ENCODE measurements around the gene IFT74. TPM values are rescaled to one million over a fixed set of nuclear protein-coding genes. Genes with fewer than 3 reads are reported as not detected.

Gene IFT74
- total RNA-seq, 1 experiment from 2014 or later: 15.2 TPM

DNA sequence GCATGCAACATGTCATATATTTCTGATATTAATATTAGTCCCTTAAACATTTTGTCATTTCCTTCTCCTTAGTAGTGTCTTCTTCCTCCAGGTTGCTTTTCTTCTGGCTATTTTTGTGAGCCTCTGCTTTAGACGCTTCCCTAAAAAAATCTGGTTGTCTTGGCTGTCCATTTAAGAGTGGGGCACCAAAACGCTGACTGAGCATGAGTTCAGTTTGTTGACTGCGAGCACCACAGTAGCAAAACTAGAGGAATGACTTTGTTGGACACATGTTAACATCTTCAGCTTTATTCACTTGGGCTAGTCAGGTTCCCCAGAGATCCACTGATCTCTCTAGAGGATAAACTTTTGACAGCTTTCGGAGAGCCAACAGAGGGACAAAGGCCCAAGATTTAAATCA lies 133.5 kb downstream of the IFT74 start:
- Mint-ChIP-seq H3K9me3 (peaks cover 10% of the 10 kb centered on the region), H3K27ac (no peak overlapping the region), H3K4me1 (no peaks in the 10 kb centered on the region), H3K27me3 (ENCODE audit: low read depth) (no peaks in the 10 kb centered on the region), H3K36me3 (peaks cover 4% of the 10 kb centered on the region), H3K4me3 (no peak overlapping the region)
- ATAC-seq (no peak), DNase-seq (ENCODE audit: low spot score) (no peak)
- ChIA-PET CTCF (no interaction called here), POLR2A (no interaction called here)
- TF ChIP-seq, protein P1, sequence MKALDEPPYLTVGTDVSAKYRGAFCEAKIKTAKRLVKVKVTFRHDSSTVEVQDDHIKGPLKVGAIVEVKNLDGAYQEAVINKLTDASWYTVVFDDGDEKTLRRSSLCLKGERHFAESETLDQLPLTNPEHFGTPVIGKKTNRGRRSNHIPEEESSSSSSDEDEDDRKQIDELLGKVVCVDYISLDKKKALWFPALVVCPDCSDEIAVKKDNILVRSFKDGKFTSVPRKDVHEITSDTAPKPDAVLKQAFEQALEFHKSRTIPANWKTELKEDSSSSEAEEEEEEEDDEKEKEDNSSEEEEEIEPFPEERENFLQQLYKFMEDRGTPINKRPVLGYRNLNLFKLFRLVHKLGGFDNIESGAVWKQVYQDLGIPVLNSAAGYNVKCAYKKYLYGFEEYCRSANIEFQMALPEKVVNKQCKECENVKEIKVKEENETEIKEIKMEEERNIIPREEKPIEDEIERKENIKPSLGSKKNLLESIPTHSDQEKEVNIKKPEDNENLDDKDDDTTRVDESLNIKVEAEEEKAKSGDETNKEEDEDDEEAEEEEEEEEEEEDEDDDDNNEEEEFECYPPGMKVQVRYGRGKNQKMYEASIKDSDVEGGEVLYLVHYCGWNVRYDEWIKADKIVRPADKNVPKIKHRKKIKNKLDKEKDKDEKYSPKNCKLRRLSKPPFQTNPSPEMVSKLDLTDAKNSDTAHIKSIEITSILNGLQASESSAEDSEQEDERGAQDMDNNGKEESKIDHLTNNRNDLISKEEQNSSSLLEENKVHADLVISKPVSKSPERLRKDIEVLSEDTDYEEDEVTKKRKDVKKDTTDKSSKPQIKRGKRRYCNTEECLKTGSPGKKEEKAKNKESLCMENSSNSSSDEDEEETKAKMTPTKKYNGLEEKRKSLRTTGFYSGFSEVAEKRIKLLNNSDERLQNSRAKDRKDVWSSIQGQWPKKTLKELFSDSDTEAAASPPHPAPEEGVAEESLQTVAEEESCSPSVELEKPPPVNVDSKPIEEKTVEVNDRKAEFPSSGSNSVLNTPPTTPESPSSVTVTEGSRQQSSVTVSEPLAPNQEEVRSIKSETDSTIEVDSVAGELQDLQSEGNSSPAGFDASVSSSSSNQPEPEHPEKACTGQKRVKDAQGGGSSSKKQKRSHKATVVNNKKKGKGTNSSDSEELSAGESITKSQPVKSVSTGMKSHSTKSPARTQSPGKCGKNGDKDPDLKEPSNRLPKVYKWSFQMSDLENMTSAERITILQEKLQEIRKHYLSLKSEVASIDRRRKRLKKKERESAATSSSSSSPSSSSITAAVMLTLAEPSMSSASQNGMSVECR (CRISPR knock-in tag; IDR thresholded peaks at IDR 0.05; ENCODE audit: borderline replicate concordance): no peak
- TF ChIP-seq, protein P2, sequence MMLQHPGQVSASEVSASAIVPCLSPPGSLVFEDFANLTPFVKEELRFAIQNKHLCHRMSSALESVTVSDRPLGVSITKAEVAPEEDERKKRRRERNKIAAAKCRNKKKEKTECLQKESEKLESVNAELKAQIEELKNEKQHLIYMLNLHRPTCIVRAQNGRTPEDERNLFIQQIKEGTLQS (CRISPR knock-in tag; conservative IDR thresholded peaks at IDR 0.05): no peak
- TF ChIP-seq, protein P3, sequence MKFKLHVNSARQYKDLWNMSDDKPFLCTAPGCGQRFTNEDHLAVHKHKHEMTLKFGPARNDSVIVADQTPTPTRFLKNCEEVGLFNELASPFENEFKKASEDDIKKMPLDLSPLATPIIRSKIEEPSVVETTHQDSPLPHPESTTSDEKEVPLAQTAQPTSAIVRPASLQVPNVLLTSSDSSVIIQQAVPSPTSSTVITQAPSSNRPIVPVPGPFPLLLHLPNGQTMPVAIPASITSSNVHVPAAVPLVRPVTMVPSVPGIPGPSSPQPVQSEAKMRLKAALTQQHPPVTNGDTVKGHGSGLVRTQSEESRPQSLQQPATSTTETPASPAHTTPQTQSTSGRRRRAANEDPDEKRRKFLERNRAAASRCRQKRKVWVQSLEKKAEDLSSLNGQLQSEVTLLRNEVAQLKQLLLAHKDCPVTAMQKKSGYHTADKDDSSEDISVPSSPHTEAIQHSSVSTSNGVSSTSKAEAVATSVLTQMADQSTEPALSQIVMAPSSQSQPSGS (CRISPR knock-in tag; IDR thresholded peaks at IDR 0.05; ENCODE audit: borderline replicate concordance, low read depth): no peak
- TF ChIP-seq ZNF317 (CRISPR knock-in tag; IDR thresholded peaks at IDR 0.05; ENCODE audit: borderline replicate concordance, low read depth) (no peak), SMAD4 (CRISPR knock-in tag; IDR thresholded peaks at IDR 0.05) (no peak), GTF2I (CRISPR knock-in tag; conservative IDR thresholded peaks at IDR 0.05) (no peak), NR2C2 (CRISPR knock-in tag; IDR thresholded peaks at IDR 0.05) (no peak), FOXP1 (CRISPR knock-in tag; IDR thresholded peaks at IDR 0.05; ENCODE audit: borderline replicate concordance) (no peak), FOXK1 (CRISPR knock-in tag; IDR thresholded peaks at IDR 0.05) (no peak), KAT7 (CRISPR knock-in tag; IDR thresholded peaks at IDR 0.05; ENCODE audit: borderline replicate concordance) (no peak), SOX15 (CRISPR knock-in tag; IDR thresholded peaks at IDR 0.05) (no peak), FOXJ3 (CRISPR knock-in tag; IDR thresholded peaks at IDR 0.05; ENCODE audit: borderline replicate concordance) (no peak), TEAD1 (CRISPR knock-in tag; IDR thresholded peaks at IDR 0.05) (no peak)
- TF ChIP-seq, protein P4, sequence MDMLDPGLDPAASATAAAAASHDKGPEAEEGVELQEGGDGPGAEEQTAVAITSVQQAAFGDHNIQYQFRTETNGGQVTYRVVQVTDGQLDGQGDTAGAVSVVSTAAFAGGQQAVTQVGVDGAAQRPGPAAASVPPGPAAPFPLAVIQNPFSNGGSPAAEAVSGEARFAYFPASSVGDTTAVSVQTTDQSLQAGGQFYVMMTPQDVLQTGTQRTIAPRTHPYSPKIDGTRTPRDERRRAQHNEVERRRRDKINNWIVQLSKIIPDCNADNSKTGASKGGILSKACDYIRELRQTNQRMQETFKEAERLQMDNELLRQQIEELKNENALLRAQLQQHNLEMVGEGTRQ (CRISPR knock-in tag; IDR thresholded peaks at IDR 0.05): no peak
- TF ChIP-seq, protein P5, sequence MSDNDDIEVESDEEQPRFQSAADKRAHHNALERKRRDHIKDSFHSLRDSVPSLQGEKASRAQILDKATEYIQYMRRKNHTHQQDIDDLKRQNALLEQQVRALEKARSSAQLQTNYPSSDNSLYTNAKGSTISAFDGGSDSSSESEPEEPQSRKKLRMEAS (CRISPR knock-in tag; IDR thresholded peaks at IDR 0.05): no peak

DNA sequence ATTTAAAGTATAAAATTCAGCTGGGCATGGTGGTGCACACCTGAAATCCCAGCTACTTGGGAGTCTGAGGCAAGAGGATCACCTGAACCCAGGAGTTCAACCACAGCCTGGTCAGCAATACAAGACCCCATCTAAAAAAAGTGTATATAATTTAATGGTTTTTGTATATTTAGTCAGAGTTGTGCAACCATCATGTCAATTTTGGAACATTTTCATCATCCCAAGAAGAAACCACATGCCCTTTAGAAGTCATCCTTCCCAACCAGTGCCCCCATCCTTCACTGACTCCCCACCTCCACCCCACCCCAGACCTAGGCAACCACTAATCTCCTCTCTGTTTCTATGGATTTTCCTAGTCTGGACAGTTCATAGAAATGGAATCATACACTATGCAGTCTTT lies 134.0 kb downstream of the IFT74 start:
- CTCF ChIA-PET: no interaction called here
- peaks cover 4% of the 10 kb centered on the region for H3K36me3 Mint-ChIP-seq

DNA sequence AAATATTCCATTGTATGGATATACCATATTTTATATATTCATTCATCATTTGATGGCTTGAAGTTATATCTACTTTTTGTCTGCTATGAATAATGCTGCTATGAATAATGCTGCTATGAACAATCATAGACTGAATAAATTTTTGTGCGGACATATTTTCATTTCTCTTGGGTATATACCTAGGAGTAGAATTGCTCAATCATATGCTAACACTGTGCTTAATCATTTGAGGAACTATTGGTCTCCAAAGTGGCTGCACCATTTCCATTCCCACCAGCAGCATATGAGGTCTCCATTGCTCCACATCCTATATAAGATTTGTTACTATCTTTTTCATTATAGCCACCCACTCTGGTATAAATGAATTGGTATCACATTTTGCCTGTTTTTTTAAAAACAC lies 134.5 kb downstream of the IFT74 start:
- H3K27ac Mint-ChIP-seq: no peak overlapping the region
- no peak for DNase-seq (ENCODE audit: low spot score)
- ChIA-PET CTCF (interaction anchor here (0.6 kb wide), 1 partner anchor 81 kb away, joined by 3 read pairs; no protein-coding TSS in a partner anchor), POLR2A (no interaction called here)
- H3K9me3 Mint-ChIP-seq: peaks cover 10% of the 10 kb centered on the region
- no peaks in the 10 kb centered on the region for H3K27me3 Mint-ChIP-seq (ENCODE audit: low read depth)
- ATAC-seq: no peak
- H3K4me1 Mint-ChIP-seq: no peaks in the 10 kb centered on the region
- no peak for TF ChIP-seq TEAD4 (CRISPR knock-in tag; IDR thresholded peaks at IDR 0.05)
- TF ChIP-seq JUN (CRISPR knock-in tag; IDR thresholded peaks at IDR 0.05): no peak
- no peak for TF ChIP-seq CREM (CRISPR knock-in tag; IDR thresholded peaks at IDR 0.05)
- TF ChIP-seq, protein P2 (CRISPR knock-in tag; conservative IDR thresholded peaks at IDR 0.05): no peak
- no peak for TF ChIP-seq JAZF1 (CRISPR knock-in tag; IDR thresholded peaks at IDR 0.05)
- TF ChIP-seq, protein P6, sequence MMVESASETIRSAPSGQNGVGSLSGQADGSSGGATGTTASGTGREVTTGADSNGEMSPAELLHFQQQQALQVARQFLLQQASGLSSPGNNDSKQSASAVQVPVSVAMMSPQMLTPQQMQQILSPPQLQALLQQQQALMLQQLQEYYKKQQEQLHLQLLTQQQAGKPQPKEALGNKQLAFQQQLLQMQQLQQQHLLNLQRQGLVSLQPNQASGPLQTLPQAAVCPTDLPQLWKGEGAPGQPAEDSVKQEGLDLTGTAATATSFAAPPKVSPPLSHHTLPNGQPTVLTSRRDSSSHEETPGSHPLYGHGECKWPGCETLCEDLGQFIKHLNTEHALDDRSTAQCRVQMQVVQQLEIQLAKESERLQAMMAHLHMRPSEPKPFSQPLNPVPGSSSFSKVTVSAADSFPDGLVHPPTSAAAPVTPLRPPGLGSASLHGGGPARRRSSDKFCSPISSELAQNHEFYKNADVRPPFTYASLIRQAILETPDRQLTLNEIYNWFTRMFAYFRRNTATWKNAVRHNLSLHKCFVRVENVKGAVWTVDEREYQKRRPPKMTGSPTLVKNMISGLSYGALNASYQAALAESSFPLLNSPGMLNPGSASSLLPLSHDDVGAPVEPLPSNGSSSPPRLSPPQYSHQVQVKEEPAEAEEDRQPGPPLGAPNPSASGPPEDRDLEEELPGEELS (CRISPR knock-in tag; IDR thresholded peaks at IDR 0.05): no peak
- TF ChIP-seq ZNF317 (CRISPR knock-in tag; IDR thresholded peaks at IDR 0.05; ENCODE audit: borderline replicate concordance, low read depth): no peak
- H3K36me3 Mint-ChIP-seq: peaks cover 4% of the 10 kb centered on the region
- no peak overlapping the region for H3K4me3 Mint-ChIP-seq

More for the DNA sequence above, 134.0 kb downstream of the IFT74 start:
- no peak for DNase-seq (ENCODE audit: low spot score)
- Mint-ChIP-seq H3K4me3 (no peak overlapping the region), H3K27ac (no peak overlapping the region), H3K4me1 (no peaks in the 10 kb centered on the region), H3K9me3 (peaks cover 10% of the 10 kb centered on the region), H3K27me3 (ENCODE audit: low read depth) (no peaks in the 10 kb centered on the region)
- POLR2A ChIA-PET: no interaction called here
- no peak for ATAC-seq
- TF ChIP-seq ZNF232 (CRISPR knock-in tag; IDR thresholded peaks at IDR 0.05) (no peak), FOXP1 (CRISPR knock-in tag; IDR thresholded peaks at IDR 0.05; ENCODE audit: borderline replicate concordance) (no peak), TEAD1 (CRISPR knock-in tag; IDR thresholded peaks at IDR 0.05) (no peak)

All from WTC11 (cell line).